Activated naive CD4-positive, alpha-beta T cell treated with anti-CD3 and anti-CD28 coated beads, Interleukin-2, amount 50 U/mL, for 24 hours (primary cell): ENCODE data around the gene SMIM35.
"Not testable (repeated sequence)": the region's sequence is repeated elsewhere in the genome, so short reads cannot be mapped to it uniquely, and the experiment has no call there.

Experiments
- H3K27ac Mint-ChIP-seq: one replicate; pipeline ENCODE4 v1.8.0; 2021; ENCODE audit warnings: mild to moderate bottlenecking, mixed read lengths
- H3K27me3 Mint-ChIP-seq: one replicate; pipeline ENCODE4 v1.8.0; 2021; ENCODE audit warnings: mixed read lengths
- H3K36me3 Mint-ChIP-seq: one replicate; pipeline ENCODE4 v1.8.0; 2021; ENCODE audit warnings: mixed read lengths
- H3K4me1 Mint-ChIP-seq: one replicate; pipeline ENCODE4 v1.8.0; 2021; ENCODE audit warnings: mixed read lengths
- H3K4me3 Mint-ChIP-seq: one replicate; pipeline ENCODE4 v1.8.0; 2021; ENCODE audit warnings: mild to moderate bottlenecking, mixed read lengths
- H3K9me3 Mint-ChIP-seq: one replicate; pipeline ENCODE4 v1.8.0; 2021; ENCODE audit warnings: mixed read lengths

The SMIM35 gene

DNA sequence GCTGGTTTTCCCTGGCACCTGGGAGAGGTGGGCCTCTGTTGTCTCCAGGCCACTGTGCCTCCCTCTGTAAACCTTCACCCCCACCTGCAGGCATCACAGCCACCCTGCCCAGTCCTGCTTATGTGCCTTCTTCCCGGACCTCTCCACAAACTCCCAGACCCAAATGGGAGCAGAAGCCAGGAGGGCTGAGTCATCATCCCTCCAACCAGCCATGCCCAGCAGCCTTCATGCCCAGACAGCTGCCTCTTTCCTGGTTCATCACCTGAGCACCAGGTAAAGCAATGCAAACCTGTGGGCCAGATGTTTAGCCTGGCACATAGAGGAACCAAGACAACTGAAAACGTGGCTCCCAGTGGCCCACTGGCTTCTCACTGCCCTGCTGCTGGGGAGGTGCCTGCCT, 12.0 kb downstream of the SMIM35 start:
- H3K4me3 Mint-ChIP-seq = no peak overlapping the region
- no peaks in the 10 kb centered on the region for H3K36me3 Mint-ChIP-seq
- no peaks in the 10 kb centered on the region for H3K27me3 Mint-ChIP-seq
- no peaks in the 10 kb centered on the region for H3K9me3 Mint-ChIP-seq
- no peak overlapping the region for H3K27ac Mint-ChIP-seq
- no peaks in the 10 kb centered on the region for H3K4me1 Mint-ChIP-seq

DNA sequence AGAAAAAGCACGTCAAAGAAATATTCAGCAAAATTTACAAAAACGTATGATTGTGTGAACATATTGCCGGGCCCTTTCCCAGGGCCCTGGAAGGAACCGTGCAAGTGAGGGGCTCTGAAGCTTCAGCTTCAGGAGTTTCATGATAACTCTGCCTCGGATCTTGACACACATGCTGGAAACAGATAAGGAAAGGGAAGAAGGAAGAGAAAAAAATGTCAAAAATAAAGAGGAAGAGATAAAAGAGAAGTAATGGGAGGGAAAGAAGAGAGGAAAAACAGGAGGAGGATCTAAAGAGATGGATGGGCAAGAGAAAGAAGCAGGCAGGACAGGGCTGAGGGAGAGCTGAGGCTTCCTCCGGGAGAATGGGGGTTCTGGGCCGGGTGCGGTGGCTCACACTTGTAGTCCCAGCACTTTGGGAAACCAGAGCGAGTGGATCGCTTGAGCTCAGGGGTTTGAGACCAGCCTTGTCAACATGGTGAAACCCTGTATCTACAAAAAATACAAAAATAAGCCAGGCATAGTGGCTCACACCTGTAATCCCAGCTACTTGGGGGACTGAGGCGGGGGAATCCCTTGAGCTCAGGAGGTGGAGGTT, 12.6 kb downstream of the SMIM35 start:
- H3K9me3 Mint-ChIP-seq = no peaks in the 10 kb centered on the region
- no peak overlapping the region for H3K4me3 Mint-ChIP-seq
- H3K27ac Mint-ChIP-seq = no peak overlapping the region
- H3K27me3 Mint-ChIP-seq = no peaks in the 10 kb centered on the region
- H3K4me1 Mint-ChIP-seq = no peaks in the 10 kb centered on the region
- H3K36me3 Mint-ChIP-seq = no peaks in the 10 kb centered on the region

DNA sequence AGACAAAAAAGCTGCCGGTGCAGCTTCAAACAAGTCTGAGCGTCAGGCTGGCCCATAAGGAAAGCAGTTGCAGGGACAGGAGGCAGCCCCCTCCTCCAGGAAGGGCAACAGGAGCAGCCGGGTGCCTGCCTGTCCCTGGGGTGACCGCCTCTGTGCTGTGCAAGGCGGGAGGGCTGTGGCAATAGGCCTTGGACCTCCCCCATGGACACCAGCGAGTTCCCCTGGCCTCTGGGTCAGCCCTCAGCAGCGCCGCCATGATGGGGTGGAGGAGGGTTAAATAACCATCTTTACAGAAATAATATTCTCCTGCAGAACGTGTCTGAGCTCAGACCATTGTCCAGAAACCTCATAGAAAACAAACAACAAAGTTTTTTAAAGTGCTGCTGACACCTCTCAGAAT, 13.2 kb downstream of the SMIM35 start:
- Mint-ChIP-seq H3K4me3 (no peak overlapping the region), H3K36me3 (no peaks in the 10 kb centered on the region), H3K27me3 (no peaks in the 10 kb centered on the region), H3K9me3 (no peaks in the 10 kb centered on the region), H3K27ac (no peak overlapping the region), H3K4me1 (no peaks in the 10 kb centered on the region)

DNA sequence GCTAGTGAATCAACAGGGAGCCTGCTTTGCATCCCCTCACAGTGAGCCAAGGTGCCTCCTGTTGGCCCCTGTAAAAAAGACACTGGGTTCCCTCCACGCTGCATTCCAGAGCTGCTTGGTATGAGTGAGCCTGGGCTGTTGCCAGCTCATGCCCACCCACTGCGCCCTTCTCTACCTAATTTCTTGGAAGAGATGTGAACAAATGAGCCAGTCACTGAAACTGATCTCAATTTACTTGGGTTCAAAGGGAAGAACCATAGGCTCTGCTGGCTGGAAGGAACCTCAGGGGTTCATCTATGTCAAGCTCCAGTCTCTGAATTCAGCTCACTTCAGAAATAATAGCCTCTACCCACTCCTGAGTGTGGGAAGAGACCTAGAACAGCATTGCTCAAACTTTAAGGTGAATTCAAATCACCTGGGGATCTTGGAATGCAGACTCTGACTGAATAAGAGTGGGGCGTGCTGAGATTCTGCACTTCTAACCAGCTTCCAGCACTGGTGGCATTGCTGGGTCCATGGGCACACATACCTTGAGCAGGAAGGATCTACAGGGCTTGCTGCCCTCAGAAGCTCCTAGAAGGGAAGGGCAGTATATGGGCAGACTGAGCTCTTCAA, 15.2 kb downstream of the SMIM35 start:
- H3K36me3 Mint-ChIP-seq = no peaks in the 10 kb centered on the region
- no peak overlapping the region for H3K4me3 Mint-ChIP-seq
- H3K9me3 Mint-ChIP-seq = no peaks in the 10 kb centered on the region
- no peaks in the 10 kb centered on the region for H3K27me3 Mint-ChIP-seq
- H3K4me1 Mint-ChIP-seq = no peaks in the 10 kb centered on the region
- no peak overlapping the region for H3K27ac Mint-ChIP-seq

DNA sequence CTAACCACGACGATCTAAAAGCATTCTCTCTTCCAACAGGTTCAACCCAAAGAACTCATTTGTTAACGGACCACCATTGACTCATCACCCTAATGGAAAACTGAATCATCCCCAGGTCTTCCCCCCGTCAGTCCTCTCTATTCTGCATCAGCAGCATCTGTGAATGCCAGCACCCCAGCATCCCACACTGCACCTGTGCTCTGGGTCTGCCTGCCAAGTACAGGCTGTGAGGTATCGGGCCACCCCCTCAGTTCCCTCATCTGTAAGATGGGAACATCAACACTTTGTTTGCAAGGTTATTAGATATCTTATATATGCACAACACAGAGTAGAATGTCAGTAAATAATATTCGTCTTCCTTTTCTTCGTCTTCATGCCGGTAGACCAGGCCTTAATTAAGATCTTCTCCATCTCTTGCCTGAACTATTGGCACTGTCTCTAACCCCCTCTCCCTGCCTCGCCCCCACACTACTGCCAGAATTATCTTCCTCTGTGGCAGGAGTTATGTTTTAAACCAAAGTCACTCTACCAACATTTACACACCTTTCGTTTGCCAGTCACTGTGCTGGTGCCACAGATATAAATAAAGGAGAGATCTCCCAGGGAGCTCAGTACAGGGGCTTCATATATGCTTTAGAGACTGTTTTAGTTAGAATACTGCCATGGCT, 17.7 kb downstream of the SMIM35 start:
- Mint-ChIP-seq H3K4me3 (no peak overlapping the region), H3K36me3 (no peaks in the 10 kb centered on the region), H3K27ac (no peak overlapping the region), H3K9me3 (no peaks in the 10 kb centered on the region), H3K27me3 (no peaks in the 10 kb centered on the region), H3K4me1 (no peaks in the 10 kb centered on the region)

DNA sequence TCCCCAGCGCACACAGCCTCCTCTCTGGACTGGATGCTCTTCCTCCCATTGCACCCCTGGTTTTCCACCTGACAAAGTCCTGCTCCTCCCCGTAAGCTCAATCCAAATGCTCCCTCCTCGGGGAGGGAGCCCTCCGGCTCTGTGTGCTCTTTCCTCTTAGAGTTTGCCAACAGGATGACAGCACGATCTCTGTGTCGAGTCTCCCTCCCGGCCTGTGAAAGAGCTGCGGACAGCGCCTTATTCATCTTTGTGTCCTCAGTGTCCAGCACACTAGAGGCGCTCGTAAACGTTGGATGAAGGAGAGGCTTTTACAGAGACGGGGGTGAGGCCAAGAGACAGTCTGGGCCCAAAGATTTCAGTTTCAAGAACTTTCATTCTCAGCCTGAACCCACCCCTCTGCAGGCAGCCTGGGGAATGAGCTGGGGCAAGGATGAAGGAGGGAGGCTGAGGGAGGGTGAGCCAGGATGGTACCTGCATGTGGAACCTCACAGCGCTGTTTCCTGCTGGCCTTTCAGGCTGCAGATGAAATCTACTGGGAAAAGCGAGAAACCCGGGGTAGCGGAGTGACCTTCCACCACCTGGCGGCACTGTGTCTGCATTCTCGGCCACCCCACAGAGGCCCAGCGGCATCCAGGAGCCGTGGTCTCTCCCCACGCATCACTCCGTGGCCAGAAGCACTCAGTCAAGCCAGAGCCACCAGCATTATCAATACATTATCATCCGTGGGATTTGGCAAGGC, 18.4 kb downstream of the SMIM35 start:
- no peak overlapping the region for H3K27ac Mint-ChIP-seq
- H3K36me3 Mint-ChIP-seq = no peaks in the 10 kb centered on the region
- H3K9me3 Mint-ChIP-seq = no peaks in the 10 kb centered on the region
- no peaks in the 10 kb centered on the region for H3K4me1 Mint-ChIP-seq
- no peaks in the 10 kb centered on the region for H3K27me3 Mint-ChIP-seq
- no peak overlapping the region for H3K4me3 Mint-ChIP-seq

DNA sequence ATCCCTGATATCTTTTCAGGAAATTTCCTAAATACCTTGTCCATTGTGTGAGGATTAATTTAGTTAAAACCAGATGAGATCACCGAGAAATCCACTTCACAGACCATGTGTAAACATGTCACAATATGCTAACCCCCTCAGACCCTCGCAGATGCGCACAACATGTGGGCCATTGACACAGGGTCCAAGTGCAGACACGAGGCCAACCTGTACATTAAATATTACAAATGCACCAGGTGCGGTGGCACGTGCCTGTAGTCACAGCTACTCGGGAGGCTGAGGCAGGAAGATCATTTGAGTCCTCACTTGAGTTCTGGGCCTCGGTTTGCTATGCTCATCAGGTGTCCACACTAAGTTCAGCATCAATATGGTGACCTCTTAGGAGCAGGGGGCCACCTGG, 19.8 kb downstream of the SMIM35 start:
- no peaks in the 10 kb centered on the region for H3K9me3 Mint-ChIP-seq
- no peaks in the 10 kb centered on the region for H3K4me1 Mint-ChIP-seq
- no peaks in the 10 kb centered on the region for H3K36me3 Mint-ChIP-seq
- no peak overlapping the region for H3K4me3 Mint-ChIP-seq
- no peak overlapping the region for H3K27ac Mint-ChIP-seq
- H3K27me3 Mint-ChIP-seq = no peaks in the 10 kb centered on the region

DNA sequence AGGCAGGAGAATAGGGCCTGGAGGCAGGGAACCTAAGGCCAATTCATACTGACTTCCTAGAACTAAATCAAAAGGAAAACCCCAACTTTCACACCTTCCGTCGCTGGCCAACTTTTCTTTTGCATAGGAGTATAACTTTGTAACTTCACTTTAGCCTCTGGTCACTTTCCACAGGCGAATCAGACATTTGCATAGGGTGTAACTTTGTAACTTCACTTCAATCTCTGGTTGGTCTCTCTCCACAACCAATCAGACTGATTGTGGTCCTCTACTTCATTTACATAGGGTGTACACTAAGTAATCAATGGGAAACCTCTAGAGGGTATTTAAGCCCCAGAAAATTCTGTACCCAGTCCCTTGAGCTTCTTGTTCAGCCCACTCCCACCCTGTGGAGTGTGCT, 21.4 kb downstream of the SMIM35 start:
- Mint-ChIP-seq H3K27me3 (no peaks in the 10 kb centered on the region), H3K4me3 (no peak overlapping the region), H3K27ac (no peak overlapping the region), H3K9me3 (no peaks in the 10 kb centered on the region), H3K4me1 (no peaks in the 10 kb centered on the region), H3K36me3 (no peaks in the 10 kb centered on the region)

DNA sequence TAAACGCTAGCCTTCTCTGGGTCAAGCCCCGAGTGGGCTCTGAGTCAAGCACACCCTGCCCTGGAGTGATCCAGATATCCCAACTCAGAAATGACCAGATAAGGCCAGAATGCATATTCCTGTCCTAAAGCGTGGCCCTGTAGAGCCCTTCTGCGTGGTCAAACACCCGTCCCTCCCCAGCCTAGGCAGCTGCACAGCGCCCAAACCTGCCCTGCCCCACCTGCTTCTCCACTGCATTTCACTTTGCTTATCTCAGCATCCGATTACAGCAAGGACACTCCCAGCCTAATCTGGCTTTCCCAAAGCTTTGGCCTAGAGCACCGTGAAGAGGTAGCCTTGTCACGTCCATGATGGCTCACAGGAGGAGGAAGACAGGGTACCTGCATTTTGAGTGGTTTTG, 21.8 kb downstream of the SMIM35 start:
- Mint-ChIP-seq H3K36me3 (no peaks in the 10 kb centered on the region), H3K4me1 (no peaks in the 10 kb centered on the region), H3K4me3 (no peak overlapping the region), H3K27me3 (no peaks in the 10 kb centered on the region), H3K9me3 (no peaks in the 10 kb centered on the region), H3K27ac (no peak overlapping the region)

DNA sequence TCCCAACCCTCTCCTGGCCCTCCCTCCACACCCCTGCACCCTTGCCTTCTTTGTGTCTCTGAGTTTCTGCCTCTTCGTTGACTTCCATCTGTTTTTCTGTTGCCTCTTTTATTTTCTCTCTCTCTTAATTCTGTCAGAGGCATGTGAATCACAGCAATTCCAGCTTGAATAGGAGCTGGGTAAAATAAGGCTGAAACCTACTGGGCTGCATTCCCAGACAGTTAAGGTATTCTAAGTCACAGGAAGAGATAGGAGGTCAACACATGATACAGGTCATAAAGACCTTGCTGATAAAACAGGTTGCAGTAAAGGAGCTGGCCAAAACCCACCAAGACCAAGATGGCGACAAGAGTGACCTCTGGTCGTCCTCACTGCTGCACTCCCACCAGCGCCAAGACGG, 24.1 kb downstream of the SMIM35 start:
- H3K27ac Mint-ChIP-seq, H3K4me3 Mint-ChIP-seq, H3K4me1 Mint-ChIP-seq, H3K9me3 Mint-ChIP-seq, H3K36me3 Mint-ChIP-seq, H3K27me3 Mint-ChIP-seq: not testable (repeated sequence)

DNA sequence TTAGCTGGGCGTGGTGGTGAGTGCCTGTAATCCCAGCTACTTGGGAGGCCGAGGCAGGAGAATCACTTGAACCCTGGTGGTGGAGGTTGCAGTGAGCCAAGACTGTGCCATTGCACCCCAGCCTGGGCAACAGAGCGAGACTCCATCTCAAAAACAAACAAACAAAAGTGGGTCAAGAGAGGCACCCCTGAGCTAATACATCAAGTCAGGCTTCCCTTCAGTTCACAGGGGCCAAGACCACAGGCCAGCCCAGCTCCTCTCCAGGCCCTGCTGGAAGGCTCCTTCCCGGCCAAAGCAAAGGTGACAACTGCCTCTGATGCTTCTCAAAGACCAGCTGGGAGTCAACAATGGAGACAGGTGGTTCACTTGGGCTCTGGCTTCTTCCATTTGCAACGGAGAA, 24.6 kb downstream of the SMIM35 start:
- H3K4me3 Mint-ChIP-seq, H3K4me1 Mint-ChIP-seq, H3K27ac Mint-ChIP-seq, H3K9me3 Mint-ChIP-seq, H3K27me3 Mint-ChIP-seq, H3K36me3 Mint-ChIP-seq: not testable (repeated sequence)

DNA sequence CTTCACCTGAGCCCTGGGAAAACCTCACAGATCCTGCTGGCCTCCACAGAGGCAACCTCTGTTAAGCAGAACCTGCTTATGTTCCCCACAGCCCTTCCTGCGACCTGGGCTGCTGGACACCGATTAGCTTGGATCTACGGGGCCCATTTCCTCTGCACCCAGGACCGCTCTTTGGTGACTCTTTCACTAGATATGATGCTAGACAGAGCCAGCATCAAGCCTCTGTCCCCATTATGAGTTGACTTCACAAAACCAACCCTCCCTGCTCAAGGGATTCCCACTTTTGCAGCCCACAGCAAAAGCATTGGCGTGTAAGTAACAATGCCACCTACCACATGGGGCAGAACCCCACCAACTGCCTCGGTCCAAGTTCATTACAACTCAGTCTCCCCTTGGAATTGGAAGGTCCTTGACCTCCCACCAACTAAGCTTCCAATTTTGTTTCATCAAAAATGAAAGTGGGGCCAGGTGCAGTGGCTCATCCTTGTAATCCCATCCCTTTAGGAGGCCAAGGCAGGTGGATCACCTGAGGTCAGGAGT, 25.1 kb downstream of the SMIM35 start:
- no peaks in the 10 kb centered on the region for H3K27me3 Mint-ChIP-seq
- H3K27ac Mint-ChIP-seq = no peak overlapping the region
- H3K36me3 Mint-ChIP-seq = no peaks in the 10 kb centered on the region
- no peaks in the 10 kb centered on the region for H3K9me3 Mint-ChIP-seq
- H3K4me1 Mint-ChIP-seq = no peaks in the 10 kb centered on the region
- H3K4me3 Mint-ChIP-seq = no peak overlapping the region

DNA sequence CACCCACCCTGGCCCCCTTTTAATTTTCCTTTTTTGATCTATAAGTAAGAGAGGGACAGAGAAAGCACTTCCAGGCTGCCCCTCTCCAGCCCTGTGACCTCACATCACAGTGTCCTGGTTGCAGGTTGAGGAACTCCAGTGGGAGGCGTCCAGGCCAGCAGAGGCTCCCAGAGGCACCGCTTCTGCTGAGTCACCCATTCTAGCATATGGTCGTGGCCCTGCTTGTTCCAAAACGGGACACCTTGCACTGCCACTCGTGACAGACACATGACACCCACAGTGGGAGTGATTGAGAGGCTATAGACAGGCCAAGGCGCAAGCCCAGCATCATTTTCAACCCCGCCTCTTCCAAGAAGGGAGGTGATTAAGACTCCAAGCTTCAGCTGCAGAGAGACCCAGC, 25.9 kb downstream of the SMIM35 start:
- no peaks in the 10 kb centered on the region for H3K9me3 Mint-ChIP-seq
- H3K27ac Mint-ChIP-seq = no peak overlapping the region

DNA sequence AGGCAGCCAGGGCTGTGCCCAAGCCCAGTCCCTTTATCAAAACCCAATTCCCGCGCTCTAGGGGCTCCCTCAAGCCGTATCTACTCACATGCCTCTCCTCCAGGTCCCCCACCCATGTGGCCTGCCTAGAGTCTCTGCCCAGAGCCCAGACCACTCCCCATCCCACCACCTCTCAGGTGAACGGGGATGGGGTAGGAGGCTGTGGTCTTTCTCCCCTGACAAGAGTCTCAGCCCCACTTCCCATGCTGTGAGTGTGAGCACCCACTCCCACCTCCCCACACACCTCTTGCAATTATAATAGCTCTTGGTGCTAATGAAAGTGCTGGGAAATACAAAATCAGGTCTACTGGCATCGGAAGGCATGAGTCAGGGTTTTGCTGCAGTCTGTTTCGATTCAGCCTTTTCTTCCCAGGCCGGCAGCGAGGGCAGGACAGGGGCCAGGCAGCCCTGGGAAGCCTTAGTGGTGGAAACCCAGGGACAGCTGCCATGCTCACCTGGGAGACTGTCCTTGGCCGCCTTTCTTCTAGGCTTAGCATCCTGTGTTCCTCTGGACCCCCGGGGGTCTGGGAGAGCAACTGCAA, 26.6 kb downstream of the SMIM35 start:
- no peaks in the 10 kb centered on the region for H3K27me3 Mint-ChIP-seq
- H3K9me3 Mint-ChIP-seq = no peaks in the 10 kb centered on the region
- no peaks in the 10 kb centered on the region for H3K4me1 Mint-ChIP-seq
- H3K27ac Mint-ChIP-seq = no peak overlapping the region
- no peaks in the 10 kb centered on the region for H3K36me3 Mint-ChIP-seq
- no peak overlapping the region for H3K4me3 Mint-ChIP-seq

More for the DNA sequence above, 25.9 kb downstream of the SMIM35 start:
- H3K4me3 Mint-ChIP-seq = no peak overlapping the region
- H3K36me3 Mint-ChIP-seq = no peaks in the 10 kb centered on the region
- no peaks in the 10 kb centered on the region for H3K27me3 Mint-ChIP-seq
- H3K4me1 Mint-ChIP-seq = no peaks in the 10 kb centered on the region

DNA sequence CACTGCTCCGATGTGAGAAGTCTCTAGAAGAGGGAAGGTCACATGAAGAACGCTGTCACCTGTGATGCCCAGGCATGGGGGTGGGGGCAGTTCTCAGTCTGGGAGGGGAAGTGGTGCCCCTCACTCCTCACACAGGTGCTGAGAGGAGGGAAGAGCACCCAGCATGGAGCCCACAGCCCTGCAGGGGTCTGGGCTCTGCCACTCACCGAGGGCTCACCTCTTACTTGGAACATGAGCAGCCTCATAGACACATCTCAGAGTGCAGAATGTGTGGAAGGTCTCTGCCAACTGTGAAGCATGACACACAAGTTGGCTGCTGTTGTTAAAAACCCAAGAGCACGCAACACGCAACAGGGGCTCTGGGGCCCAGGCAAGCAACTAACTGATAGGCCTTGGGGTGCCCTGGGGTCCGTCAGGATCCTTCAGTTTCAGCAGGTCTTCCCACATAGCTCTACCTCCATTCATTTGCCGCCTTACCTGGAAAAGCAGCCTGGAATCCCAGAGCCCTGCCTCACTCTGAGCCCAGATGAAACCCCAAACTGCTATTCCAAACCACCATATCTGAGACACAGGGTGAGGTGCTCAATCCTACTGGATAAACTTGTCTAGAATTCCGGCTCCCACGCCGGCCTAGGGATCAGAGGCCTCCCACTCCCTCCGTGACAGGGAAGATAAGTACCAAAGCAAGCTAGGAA, 27.4 kb downstream of the SMIM35 start:
- Mint-ChIP-seq H3K4me1 (no peaks in the 10 kb centered on the region), H3K9me3 (no peaks in the 10 kb centered on the region), H3K36me3 (no peaks in the 10 kb centered on the region), H3K4me3 (no peak overlapping the region), H3K27me3 (no peaks in the 10 kb centered on the region), H3K27ac (no peak overlapping the region)
